GM18526 (cell line): Measurements from ENCODE around the gene ZNF536.

Experiments
- POLR2A ChIP-seq: IDR thresholded peaks from 3 replicates; pipeline ENCODE4 v1.6.1; 2011; ENCODE audit not compliant: insufficient read length; ENCODE audit errors: extremely low read depth

Gene ZNF536

GRCh38 chr19:30590596-30591229, 218.5 kb downstream of the ZNF536 start:
- TF ChIP-seq POLR2A: no peak

- no peak for TF ChIP-seq POLR2A
Measured at GRCh38 chr19:30593356-30593755, 221.2 kb downstream of the ZNF536 start.

GRCh38 chr19:30593975-30594745, 222.0 kb downstream of the ZNF536 start:
- TF ChIP-seq POLR2A: no peak

GRCh38 chr19:30596268-30596667, 224.1 kb downstream of the ZNF536 start:
- TF ChIP-seq POLR2A: no peak

GRCh38 chr19:30596813-30597399, 224.7 kb downstream of the ZNF536 start:
- no peak for TF ChIP-seq POLR2A

GRCh38 chr19:30598688-30599087, 226.5 kb downstream of the ZNF536 start:
- no peak for TF ChIP-seq POLR2A

- TF ChIP-seq POLR2A: no peak
Measured at GRCh38 chr19:30602661-30603350, 230.6 kb downstream of the ZNF536 start.

- no peak for TF ChIP-seq POLR2A
Measured at GRCh38 chr19:30604657-30605056, 232.5 kb downstream of the ZNF536 start.

- TF ChIP-seq POLR2A: no peak
Measured at GRCh38 chr19:30605333-30605732, 233.1 kb downstream of the ZNF536 start.

GRCh38 chr19:30606114-30607050, 234.2 kb downstream of the ZNF536 start:
- TF ChIP-seq POLR2A: no peak
